IPS DF 19.7 (cell line): ENCODE measurements around the gene EBF3.

Experiments used
- DNase-seq: peaks from one replicate; pipeline ENCODE4 v3.0.0-alpha.2; 2013; ENCODE audit warnings: low read depth, low spot score

EBF3 gene

DNA sequence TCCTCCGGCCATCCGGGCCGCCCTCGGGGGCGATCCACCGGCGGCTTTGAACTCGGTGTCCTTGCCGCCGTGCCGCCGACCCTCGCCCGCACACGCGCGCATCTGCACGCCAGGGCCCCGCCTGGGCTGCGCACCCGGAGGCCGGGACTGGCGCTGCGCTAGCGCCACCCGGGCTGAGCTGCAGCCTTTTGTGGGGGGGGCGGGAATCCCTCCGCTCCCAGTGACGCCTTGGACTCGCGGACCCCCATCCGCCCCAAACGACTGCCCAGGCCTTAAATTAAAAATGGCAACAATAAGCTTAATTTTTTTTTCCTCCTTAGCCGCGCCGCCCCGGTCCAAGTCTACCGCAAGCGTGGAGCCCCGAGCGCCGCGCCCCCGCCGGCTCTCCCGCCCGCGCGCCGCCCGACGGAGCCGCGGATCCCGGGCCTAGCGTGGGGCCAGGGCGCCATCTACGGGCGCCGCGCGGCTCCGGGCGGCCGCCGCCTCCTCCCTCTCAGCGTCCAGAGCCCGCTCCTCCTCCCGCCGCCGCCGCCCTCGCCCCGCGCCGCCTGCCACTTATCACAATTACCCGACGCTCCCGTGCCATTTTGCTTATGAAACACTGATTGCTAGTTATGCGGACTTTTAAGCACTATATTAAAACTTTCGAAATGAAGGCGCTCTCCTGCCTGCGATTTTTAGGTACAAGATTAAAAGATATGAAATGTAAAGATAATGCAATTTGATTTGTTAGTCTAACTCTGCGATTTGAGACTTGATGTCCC lies 7.5 kb upstream of the EBF3 start:
- DNase-seq, result no peak

DNA sequence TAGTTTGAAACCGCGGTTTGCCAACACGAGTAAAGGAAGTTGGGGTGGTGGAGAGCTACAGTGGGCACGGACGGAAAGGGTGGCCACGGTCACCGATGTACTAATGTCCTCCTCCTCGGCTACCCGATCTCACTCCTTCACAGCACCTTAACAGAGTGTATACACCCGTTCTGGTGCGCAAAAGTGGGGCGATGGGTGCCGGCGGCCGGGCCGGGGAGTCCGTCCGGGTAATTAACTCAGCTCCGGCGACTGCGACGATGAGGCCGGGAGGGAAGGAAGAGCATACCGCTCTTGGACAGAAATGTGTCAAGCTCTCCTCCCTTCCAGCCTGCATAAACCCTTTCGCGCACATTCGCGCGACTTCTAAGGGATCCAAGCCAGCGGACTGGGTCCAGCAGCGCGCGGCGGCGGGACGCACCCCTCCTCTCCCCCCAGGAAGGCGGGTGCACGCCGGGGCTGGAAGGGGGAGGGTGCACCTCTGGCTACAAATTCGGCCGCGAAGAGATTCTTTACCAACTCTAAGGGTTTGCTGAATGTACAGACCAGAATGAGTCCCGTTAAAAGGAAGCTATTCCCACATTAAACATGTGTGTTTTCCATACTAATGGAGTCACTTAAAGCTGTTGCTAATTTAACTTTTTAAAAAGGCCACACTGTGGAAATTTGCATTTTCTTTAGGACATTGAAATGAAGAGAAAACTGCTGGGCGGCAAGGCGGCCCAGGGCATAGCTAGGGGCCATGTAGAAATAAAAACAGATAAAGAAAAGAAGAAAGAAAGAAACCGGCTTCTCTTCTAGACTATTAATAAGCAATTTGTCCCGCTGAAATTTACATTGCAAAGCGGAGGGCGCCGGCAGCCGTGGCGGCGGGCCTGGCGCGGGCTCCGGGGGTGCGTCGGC lies 6.6 kb upstream of the EBF3 start:
- DNase-seq, result no peak

DNA sequence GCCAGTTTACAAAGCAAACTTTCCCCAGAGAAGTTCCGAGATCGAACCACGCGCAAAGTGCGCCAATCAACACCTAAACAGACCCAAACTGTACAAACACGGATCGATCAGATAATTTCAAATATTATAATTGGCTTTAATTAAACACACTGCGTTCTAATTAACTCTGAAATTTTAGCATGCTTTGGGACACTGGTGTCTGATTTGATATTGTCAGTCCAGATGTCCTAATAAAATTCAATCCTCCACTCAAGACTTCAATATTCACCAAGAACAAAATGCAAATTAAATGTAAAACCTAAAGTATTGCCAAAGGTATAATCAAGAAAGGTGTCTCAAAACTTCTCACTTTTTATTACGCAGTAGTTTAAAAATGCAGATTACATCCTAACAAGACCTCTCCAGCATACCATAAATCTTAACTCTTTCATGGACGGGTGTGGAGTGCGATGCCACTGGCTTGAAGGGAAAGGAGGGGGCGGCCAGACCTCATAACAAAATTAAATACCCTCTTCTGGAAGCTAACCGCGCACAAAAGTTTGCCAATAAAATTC lies 5.9 kb upstream of the EBF3 start:
- no peak for DNase-seq

DNA sequence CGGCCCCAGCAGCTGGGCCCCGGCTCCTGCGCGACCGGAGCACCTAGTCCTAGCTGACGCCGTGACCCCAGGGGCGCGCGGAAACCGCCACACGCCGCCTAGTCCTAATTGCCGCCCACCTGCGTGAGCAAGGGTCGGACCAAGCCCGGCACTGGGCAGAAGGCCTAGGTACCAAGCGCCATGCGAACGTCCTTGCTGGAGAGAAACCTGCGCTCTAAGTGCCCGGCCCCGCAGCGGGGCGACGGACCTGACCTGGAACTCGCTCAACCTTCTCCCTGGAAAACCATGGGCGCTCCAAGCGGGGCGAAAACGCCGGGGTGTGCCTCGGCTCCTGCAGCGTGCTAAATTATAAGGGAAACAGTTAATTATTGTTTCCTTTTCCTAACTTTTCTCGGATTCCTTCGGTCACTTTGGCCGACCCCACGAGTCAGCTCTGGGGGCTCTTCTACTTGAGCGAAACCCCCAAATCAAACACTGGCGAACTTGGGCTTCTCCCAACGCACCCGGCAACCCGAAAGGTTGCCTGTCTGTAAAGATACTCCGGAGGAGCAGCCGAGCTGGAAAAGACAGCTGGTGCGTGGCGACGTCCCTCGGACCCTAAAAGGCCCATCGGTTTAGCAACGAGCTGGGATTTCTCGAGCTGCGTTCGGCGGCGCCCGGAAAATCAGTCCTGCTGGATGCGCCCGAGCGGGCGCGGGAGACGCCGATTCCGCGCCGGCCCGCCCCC lies 5.3 kb upstream of the EBF3 start:
- no peak for DNase-seq

DNA sequence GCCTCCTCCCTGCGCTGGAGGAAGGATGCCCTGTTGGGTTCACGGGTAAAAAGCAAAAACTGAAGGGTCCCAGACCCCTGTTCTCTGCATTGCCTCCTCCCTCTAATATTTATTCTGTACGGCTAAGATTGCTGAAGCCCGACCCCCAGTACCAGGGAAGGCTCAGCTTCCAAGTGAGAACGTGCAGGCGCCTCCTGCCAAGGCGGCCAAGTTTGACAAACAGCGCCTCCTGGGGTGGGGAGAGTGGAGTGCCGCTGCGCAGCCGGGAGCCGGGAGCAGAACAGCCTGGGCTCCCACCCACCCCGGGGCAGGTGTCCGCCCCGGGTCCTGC lies 4.7 kb upstream of the EBF3 start:
- DNase-seq, result no peak

DNA sequence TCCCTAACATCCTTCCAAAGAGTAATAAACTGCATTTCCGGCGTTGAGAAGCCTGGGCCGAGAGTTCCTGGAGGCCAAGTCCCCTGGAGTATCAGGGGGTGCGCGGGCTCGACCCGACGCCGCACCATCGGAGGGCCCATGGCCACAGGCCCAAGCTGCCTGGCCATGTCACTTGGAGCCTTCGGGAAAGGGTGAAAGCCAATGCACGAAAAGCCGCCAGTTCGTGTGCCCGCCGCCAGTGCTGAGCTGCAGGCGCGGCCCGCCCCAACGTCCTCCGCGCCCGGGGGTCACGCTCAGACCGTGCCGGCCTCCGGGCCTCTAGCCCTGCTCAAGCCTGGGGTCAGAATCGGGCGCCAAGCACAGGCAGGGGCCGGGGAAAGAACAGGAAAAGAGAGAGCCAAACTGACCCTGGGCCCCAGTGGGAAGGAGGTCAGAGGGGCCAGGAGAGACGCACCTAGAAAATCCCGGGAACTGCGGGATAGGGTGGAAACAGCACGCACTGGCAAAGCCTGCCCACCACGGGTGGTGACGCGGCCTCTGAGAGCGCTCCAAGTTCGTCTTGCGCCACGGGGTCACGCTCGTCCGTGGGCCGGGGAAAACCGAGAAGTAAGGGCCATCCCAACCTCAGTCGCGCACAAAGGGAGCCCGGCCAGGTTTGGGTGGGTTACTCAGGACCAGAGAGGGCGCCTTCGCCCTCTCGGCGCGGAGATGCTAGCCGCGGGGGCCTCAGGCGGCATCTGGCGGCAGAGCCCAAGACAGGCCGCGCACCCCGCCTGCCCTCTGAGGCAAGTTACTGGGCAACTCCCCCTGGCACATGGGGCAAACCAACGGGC lies 4.2 kb upstream of the EBF3 start:
- DNase-seq, result no peak

DNA sequence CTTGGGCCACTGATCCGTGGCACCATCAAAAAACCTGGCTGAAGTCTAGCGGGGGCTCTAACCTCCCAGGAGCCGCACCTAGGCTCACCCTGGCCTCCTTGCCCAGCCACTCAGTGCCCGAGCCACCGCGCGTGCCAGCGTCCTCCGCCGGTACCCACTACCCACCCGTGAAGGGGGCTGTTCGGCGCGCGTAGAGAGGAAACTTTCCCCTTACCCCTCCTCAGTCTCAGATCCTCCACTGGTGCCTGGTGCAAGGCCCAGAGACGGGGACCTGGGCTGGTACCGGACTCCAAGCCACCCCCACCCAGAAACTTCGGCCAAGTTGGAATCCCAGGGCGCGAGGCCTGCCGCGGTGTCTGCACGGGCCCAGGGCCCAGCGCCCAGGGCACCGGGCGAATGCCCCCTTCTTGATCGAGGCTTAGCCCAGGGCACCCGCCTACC lies 3.5 kb upstream of the EBF3 start:
- no peak for DNase-seq

DNA sequence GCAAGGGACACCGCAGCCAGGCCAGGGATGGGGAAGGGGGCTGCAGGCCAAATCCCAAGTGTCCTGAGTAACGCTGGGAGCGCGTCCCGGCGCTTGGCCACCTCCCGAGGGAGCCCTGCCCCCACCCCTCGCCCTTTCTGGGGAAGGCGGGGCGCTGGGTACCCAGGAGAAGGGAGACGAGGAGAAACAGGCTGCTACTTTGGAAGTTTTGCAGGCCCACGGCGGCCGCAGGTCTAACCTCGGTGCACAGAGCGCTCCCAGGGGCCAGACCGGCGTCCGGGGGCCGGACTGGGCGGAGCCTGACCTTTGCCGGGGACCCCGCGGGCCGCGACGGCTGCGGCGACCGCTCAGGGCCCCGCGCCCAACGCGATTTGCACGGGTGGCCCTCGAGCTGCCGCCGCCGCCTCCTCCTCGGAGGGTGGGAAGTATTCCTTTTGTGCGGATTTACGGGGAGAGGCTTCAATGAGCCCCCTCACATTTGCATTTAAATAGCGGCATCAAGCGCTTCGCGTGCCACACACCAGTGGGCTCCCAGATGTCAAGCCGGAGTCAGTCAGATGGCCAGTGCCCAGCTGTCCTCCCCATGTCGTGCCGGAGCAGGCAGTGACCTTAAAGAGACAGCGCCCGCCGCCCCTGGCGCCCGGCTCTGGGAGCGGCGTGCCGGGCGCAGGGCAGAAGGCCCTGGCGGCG lies 3.0 kb upstream of the EBF3 start:
- DNase-seq, result no peak

DNA sequence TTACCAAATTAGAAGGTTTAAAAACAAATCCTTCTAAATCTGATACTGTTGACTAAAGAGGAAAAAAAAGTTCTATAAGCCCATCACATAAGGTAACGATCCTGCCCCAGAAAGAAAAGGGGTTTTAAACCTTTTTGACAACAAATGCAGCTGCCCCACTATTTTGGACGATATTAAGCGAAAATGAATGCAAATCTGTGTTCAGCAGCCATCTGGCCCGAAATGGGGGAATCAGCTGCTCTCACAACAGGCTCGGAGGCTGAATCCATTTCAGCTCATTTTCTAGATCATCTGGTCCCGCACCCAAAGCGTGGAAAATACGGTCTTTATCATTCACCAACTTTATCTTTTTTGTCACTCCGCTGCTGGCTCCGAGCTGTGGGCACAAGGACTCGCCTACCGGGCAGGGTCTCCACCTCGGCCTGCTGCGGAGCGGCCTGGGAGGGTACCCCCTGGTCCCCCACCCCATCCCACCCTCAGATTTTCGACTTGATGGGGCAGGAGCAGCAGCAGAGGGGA lies 2.4 kb upstream of the EBF3 start:
- DNase-seq, result no peak

DNA sequence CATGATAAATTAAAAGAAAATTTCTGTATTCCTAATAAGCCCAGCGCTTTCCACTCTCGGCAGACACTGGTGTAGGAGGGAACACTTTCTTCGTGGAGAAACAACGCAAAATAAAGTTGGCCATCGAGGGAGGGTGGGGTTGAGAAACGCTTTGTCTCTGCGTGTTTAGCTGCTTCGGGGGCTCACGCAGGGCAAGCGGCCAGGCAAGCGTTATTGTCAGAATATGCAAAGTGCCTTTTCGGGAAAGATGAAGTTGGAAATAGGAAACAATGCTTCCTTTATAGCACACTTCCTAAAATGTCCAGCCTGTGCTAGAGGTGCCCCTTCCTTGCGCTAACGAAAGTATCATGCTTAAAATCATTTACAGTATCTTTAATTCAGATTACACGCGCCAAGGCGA lies 1.9 kb upstream of the EBF3 start:
- DNase-seq, result no peak

DNA sequence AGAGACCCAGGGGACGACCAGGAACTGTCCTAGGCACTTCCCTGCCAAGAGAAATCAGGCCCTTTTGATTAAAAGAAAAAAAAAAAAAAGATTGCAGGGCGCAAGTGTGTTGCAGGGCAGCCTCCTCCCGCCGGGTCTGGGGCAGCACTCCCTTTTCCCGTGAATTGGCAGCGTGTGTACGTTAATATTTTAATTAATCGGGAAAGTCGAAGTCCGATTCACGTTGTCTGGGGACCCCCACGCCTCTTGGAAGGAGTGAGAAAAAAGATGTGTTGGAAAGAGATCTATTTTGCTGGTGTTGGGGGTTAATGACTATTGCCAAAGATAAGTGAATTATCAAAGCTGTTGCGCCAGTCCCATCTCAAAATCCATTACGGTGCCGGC lies 1.3 kb upstream of the EBF3 start:
- no peak for DNase-seq

DNA sequence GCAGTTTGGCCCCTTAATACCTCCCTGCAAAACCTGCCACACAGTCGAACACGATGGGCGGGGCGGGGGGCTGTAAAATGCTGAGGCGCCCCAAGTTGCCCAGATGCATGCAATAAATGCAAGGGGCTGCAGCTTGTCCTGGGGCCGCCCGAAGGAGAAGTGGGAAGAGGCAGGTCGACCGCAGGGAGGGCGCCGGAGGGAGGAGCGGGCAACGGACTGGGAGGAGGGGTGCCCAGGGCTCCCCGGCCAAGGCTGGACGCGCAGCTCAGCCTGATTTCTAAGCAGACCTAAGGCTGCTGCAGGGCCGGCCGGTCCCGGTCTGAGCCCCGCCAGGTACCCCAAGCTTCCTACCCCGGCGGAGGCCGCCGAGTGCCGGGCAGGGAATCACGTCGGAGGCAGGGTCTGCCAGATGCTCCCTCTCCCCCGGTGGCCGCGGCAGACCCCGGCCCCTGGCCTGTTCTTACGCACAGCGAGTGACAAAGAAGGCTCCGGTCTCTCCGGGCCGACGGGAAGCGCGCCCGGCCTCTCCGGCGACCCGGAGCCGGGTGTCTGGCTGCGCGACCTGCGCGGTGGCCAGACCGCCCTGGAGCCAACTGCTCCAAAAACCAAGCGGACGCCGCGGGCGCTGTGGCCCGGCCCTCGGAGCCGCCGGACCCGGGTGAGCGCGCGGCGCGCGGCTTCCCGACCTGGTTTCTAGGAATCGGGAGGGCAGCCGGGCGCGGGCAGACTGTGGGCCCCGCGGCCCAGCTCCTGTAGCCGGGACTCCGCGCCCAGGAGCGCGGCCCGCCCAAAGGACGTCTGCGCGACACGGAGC lies 744 bp upstream of the EBF3 start:
- DNase-seq, result no peak

DNA sequence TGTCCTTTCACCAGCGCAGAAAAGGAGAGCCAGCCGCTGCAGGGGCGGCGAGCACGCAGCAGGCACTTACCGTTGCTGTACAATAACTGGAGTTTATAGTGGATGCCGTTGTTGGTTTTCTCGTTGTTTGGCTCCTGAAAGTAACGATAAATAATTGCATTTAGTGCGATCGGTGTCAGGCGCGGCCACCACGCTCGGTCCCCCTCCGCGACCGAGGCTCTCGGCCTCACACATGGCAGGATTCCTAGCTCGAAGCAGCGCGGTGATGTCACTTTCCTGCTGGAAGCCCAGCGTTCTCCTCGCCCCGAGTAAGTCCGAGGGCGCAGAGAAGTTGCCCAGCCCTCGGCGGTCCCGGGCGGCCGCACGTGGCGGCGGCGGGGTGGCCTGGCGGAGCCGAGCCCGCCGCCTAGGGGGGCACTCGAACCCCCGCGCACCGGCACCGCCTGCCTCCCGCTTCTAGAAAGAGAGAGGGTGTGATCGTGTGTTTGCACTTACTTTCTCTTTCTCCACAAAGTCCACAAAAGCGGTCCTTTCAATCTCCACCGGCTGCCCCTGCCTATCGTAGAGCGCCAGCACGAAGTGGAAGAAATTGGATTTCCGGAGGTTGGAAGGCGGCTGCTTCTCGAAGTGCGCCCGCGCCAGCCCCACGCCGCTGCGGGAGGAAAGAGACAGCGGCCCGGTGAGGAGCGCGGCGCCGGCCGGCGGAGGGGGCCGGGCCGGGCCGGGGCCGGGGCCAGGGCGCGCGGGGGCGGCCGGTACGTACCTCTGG lies 1.0 kb downstream of the EBF3 start:
- DNase-seq, result no peak

DNA sequence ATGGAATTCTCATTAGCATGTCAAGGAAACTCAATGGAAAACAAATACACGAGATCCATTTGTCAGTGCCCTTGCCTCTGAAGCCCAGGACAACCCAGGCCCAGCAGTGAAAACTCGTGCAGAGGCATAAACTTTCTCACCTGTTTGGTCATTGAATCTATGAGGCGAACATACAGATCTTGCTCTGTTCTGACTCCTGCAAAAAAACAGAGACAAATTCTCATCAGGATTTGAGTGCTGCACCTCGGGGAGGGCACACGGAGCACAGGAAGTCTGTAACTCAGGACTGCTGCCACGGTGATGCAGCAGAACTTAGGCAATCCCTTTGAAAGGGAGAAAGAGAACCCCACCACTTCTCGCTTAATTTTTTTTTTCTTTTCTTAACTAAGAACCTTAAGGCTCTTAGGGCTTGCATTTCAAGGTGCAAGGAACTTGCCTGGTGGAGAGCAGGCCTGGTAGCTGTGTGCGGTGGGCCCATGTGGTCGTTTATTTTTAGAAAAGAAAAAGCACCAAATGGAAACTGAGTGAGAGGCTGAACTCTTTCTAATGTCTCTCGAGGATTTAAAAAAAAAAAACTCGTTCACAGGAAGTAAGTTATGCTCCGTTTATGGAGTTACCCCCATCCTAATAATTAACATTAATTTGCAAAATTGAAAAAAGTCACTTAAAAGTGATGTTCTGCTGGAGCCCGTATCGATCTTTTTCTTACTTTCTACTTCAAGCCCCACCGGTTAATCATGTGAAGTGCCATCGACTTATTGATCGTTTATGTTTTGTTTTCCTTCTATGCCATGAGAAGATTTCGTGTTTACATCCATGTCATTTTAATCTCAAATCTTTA lies 1.8 kb downstream of the EBF3 start:
- no peak for DNase-seq

DNA sequence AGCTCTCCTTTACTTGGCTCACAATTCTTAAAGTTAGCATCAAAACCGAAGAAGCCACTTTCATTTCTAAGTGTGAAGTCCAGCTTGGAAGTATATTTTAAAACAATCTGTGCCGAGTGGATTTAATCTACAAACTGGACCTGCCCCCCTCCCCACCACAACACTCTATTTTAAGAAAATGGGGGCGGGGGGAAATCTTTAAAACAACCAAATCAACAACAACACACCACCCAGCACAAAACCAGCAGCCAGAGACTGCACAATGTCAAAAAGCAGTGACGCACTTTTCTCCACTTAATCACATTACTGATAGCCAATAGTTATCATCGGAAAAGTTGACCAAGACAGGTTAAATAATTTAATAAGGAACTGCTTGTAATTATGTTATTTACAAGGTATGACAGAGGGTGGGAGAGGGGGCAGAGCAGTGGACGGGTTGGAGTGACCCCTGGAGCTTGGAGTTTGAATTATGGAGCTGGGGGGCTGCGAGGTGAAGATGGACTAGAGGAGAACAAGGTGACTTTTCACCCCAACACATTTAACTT lies 2.8 kb downstream of the EBF3 start:
- DNase-seq, result no peak

DNA sequence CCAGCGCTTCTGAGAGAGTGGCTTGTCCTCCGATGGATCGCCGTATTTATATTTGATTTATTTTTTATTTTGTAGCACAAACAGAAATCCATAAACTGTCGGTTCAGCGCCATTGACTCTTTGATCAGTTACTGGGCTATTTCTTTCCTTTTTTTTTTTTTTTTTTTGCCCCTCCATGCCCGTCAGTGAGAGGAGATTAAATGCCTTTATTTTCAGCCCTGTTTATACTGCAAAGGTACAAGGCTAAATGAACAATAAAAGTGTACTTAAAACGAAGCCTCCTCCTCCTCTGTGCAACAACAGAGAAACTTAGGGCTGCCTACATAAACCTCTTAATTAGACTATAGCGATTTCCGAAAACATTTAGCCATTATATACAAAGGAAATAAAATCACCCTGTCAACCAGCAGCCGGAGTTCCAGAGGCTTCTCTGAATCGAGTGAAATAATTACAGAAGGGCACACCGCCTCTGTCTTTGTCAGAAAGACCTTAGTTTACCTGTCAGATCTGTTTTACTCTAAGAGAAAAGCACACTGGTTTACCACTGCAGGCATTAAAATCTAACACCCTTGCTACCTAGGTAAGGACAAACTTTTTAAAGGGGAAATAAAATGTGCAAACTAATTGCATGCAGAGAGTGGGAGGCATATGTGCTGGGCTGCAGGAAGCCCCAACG lies 3.5 kb downstream of the EBF3 start:
- DNase-seq, result no peak
